Lung (tissue), 13 donors: ENCODE measurements around the gene ANP32B. TPM values are rescaled to one million over a fixed set of nuclear protein-coding genes. Genes with fewer than 3 reads are reported as not detected.

Experiments used
- ATAC-seq: fragments of 200-7000 bp; cut with Tn5 transposase; one replicate; pipeline ENCODE4 v1.9.1; 2020; ENCODE audit warnings: moderate number of reproducible peaks; ENCODE audit not compliant: insufficient read depth, low FRiP score
- DNase-seq, 3 donors: peaks; one replicate each; pipeline ENCODE4 v3.0.0-alpha.2; 2013 to 2017
- H3K27ac ChIP-seq, 2 donors: one replicate each; pipeline ENCODE4 v1.5.1; 2013; ENCODE audit warnings: mild to moderate bottlenecking in 2 of 2, moderate library complexity in 2 of 2, control low read depth in 1 of 2, inconsistent platforms in 1 of 2, low read depth in 1 of 2, low read length in 1 of 2
- H3K27me3 ChIP-seq, 3 donors: one replicate each; pipeline ENCODE4 v1.5.1; 2013; ENCODE audit warnings: low read length in 2 of 3; ENCODE audit not compliant: control insufficient read depth in 3 of 3, insufficient read depth in 3 of 3
- H3K36me3 ChIP-seq, 4 donors: one replicate each; pipeline ENCODE4 v1.5.1; 2013; ENCODE audit warnings: low read length in 4 of 4, mild to moderate bottlenecking in 1 of 4, moderate library complexity in 1 of 4; ENCODE audit not compliant: control insufficient read depth in 4 of 4, insufficient read depth in 4 of 4
- H3K4me1 ChIP-seq, 5 donors: one replicate each; pipeline ENCODE4 v1.5.1; 2013; ENCODE audit warnings: low read length in 5 of 5, mild to moderate bottlenecking in 2 of 5, moderate library complexity in 1 of 5; ENCODE audit not compliant: control insufficient read depth in 5 of 5, insufficient read depth in 5 of 5
- H3K4me3 ChIP-seq: one replicate; pipeline ENCODE4 v1.5.1; 2013; ENCODE audit warnings: mild to moderate bottlenecking, control low read depth, moderate library complexity
- H3K9ac ChIP-seq, 2 donors: one replicate each; pipeline ENCODE4 v1.5.1; 2013; ENCODE audit warnings: low read length in 2 of 2, control low read depth in 1 of 2; ENCODE audit not compliant: insufficient read depth in 1 of 2
- H3K9me3 ChIP-seq, 4 donors: one replicate each; pipeline ENCODE4 v1.5.1; 2013; ENCODE audit warnings: low read length in 3 of 4, mild to moderate bottlenecking in 1 of 4, moderate library complexity in 1 of 4; ENCODE audit not compliant: control insufficient read depth in 4 of 4, insufficient read depth in 3 of 4
- WGBS, 2 donors: extraction: QIAGEN DNeasy Blood & Tissue Kit; methylation state at CpG; one replicate each; pipeline ENCODE4 v1.1.7; 2013; 5-methylcytosine and 5-hydroxymethylcytosine counted together
- polyA plus RNA-seq, 2 donors: library from polyadenylated mRNA; stranded (reverse); fragments of 200-250 nt; gene quantifications; one replicate each; pipeline ENCODE4 v1.2.1, GENCODE V29; 2013
- small RNA-seq: library from RNA; depleted of rRNA; stranded (forward); fragments of <200 nt; gene quantifications from one replicate; pipeline ENCODE3, GENCODE V24; 2014; ENCODE audit warnings: low replicate concordance
- total RNA-seq, 2 donors: library from RNA; depleted of rRNA in 1 of 2; stranded (reverse); fragments of >200 nt in 1 of 2; gene quantifications; one replicate each; pipeline ENCODE4 v1.2.1, GENCODE V29; 2014 to 2021
- TF ChIP-seq, protein P1 (sequence below): IDR thresholded peaks from 2 replicates; pipeline ENCODE4 v1.5.1; 2012; ENCODE audit warnings: mild to moderate bottlenecking; ENCODE audit errors: control extremely low read depth, extremely low read depth
- donor health status: control.
- donor health status: control.
- donor health status: Bipolar disorder and iron deficiency.
- donor health status: healthy.
- donor health status: DM: yes; HTN: yes; CAD: no.

ANP32B gene
- total and polyA plus RNA-seq, 4 donors, result 45.4 to 152 (median 103) TPM

DNA sequence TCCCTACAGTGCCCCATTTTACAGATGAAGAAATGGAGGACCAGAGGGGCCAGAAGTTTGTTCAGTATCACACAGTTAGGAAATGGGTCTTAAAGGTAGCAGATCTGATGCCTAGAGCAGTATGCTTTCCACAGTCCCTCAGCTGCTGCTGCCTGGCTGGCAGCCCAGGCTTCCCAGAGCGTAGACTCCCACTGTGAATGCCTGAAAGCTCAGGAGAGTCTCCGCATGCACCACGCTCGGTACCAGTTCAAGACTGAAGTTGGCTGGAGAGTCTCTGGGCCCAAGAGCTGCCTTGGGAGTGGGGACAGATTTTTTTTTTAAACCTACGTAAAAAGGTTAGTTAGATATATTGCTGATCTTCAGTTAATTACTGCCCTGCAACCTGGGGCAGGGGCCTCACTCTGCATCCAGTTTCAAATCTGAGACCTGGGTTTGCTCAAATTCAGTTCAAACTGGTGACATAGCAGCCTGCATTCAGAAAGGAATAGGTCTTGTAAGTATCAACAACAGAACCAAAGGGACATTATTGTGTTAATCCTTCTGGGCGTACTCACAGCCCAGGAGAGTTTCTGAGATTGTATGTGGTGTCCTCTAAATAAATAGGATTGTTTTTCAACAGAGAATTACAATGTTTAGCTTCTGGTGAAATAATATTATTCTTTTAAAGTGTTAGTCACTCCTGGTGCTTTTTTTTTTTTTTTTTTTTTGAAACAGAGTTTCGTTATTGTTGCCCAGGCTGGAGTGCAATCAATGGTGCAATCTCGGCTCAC lies 81.7 kb downstream of the ANP32B start:
- TF ChIP-seq, protein P1, sequence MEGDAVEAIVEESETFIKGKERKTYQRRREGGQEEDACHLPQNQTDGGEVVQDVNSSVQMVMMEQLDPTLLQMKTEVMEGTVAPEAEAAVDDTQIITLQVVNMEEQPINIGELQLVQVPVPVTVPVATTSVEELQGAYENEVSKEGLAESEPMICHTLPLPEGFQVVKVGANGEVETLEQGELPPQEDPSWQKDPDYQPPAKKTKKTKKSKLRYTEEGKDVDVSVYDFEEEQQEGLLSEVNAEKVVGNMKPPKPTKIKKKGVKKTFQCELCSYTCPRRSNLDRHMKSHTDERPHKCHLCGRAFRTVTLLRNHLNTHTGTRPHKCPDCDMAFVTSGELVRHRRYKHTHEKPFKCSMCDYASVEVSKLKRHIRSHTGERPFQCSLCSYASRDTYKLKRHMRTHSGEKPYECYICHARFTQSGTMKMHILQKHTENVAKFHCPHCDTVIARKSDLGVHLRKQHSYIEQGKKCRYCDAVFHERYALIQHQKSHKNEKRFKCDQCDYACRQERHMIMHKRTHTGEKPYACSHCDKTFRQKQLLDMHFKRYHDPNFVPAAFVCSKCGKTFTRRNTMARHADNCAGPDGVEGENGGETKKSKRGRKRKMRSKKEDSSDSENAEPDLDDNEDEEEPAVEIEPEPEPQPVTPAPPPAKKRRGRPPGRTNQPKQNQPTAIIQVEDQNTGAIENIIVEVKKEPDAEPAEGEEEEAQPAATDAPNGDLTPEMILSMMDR, result no peak
- peaks cover 4 to 23% (median 15%) of the 10 kb centered on the region in 4 donors for H3K36me3 ChIP-seq
- 84 to 94% methylated on average over 8 of the region's 8 CpGs for WGBS, 2 donors

More for the DNA sequence above, 81.7 kb downstream of the ANP32B start:
- Histone ChIP-seq H3K27ac (no peak overlapping the region), H3K9me3 (no peaks in the 10 kb centered on the region), H3K9ac (no peak overlapping the region), H3K4me1 (no peaks in the 10 kb centered on the region), H3K4me3 (no peak overlapping the region), H3K27me3 (no peaks in the 10 kb centered on the region)
- ATAC-seq, result no peak
- DNase-seq, result no peak

Small RNA genes within 50 kb of the gene (small RNA-seq; reads per million reads assigned to genes)
- gene RNU6-918P, result not detected

Other genes starting within 250 kb of the ANP32B start
- gene FOXE1, start 130.1 kb upstream of the ANP32B start, total RNA-seq, result under 1 TPM in 1 of 2 donors, not detected in 1; 0.06 TPM
- under 1 TPM; 0.08 to 0.14 TPM for gene FOXE1, start 130.1 kb upstream of the ANP32B start, polyA plus RNA-seq
- gene TRMO, start 60.8 kb upstream of the ANP32B start, total RNA-seq, result 10 to 100 TPM; 17.5 to 27.9 TPM
- 10 to 100 TPM in 1 of 2 donors, 1 to 10 TPM in 1; 7.8 to 13.8 TPM for gene TRMO, start 60.8 kb upstream of the ANP32B start, polyA plus RNA-seq
- gene HEMGN, start 45.2 kb upstream of the ANP32B start, total RNA-seq, result 10 to 100 TPM in 1 of 2 donors, under 1 TPM in 1; 0.34 to 21.6 TPM
- gene HEMGN, start 45.2 kb upstream of the ANP32B start, polyA plus RNA-seq, result under 1 TPM; 0.14 to 0.27 TPM
- 10 to 100 TPM; 50.6 to 70.3 TPM for gene NANS, start 73.4 kb downstream of the ANP32B start, total RNA-seq
- 100 to 1,000 TPM in 1 of 2 donors, 10 to 100 TPM in 1; 78.5 to 109 TPM for gene NANS, start 73.4 kb downstream of the ANP32B start, polyA plus RNA-seq
- 10 to 100 TPM in 1 of 2 donors, 1 to 10 TPM in 1; 5.0 to 42.7 TPM for gene TRIM14, start 135.9 kb downstream of the ANP32B start, total RNA-seq
- gene TRIM14, start 135.9 kb downstream of the ANP32B start, polyA plus RNA-seq, result 10 to 100 TPM in 1 of 2 donors, 1 to 10 TPM in 1; 6.5 to 17.7 TPM
- 10 to 100 TPM; 16.5 to 22.3 TPM for gene CORO2A, start 209.3 kb downstream of the ANP32B start, total RNA-seq
- gene CORO2A, start 209.3 kb downstream of the ANP32B start, polyA plus RNA-seq, result 10 to 100 TPM in 1 of 2 donors, 1 to 10 TPM in 1; 6.8 to 13.0 TPM